Glutamatergic neuron (in vitro differentiated cells): Measurements from ENCODE around the gene PHF13. TPM values are rescaled to one million over a fixed set of nuclear protein-coding genes. Genes with fewer than 3 reads are reported as not detected.

Experiments used
- DNase-seq: peaks from one replicate; pipeline ENCODE4 v3.0.0; 2022
- H3K27ac Mint-ChIP-seq: one replicate; pipeline ENCODE4 v1.8.0; 2020; ENCODE audit warnings: mild to moderate bottlenecking, mixed read lengths, inconsistent platforms; ENCODE audit not compliant: unreplicated experiment
- H3K27me3 Mint-ChIP-seq: one replicate; pipeline ENCODE4 v1.8.0; 2020; ENCODE audit warnings: mild to moderate bottlenecking, moderate library complexity, mixed read lengths, inconsistent platforms; ENCODE audit not compliant: unreplicated experiment
- H3K36me3 Mint-ChIP-seq: one replicate; pipeline ENCODE4 v1.8.0; 2020; ENCODE audit warnings: mild to moderate bottlenecking, mixed read lengths, inconsistent platforms; ENCODE audit not compliant: unreplicated experiment
- H3K4me1 Mint-ChIP-seq: one replicate; pipeline ENCODE4 v1.8.0; 2020; ENCODE audit warnings: mild to moderate bottlenecking, low read depth, mixed read lengths, inconsistent platforms; ENCODE audit not compliant: unreplicated experiment
- H3K4me3 Mint-ChIP-seq: one replicate; pipeline ENCODE4 v1.8.0; 2020; ENCODE audit warnings: mild to moderate bottlenecking, mixed read lengths, inconsistent platforms; ENCODE audit not compliant: unreplicated experiment
- H3K9me3 Mint-ChIP-seq: one replicate; pipeline ENCODE4 v1.8.0; 2020; ENCODE audit warnings: mild to moderate bottlenecking, moderate library complexity, mixed read lengths, inconsistent platforms; ENCODE audit not compliant: unreplicated experiment
- CTCF ChIP-seq: fragments of 200-600 bp; sonication (generic); IDR thresholded peaks from one replicate; pipeline ENCODE4 v1.5.0; 2021; ENCODE audit not compliant: partially characterized antibody, unreplicated experiment
- total RNA-seq: library from RNA; stranded (reverse); fragmentation: NEBNext Ultra II Directional; extraction: Animal tissue kit (Norgen Biotek cat#: 25700); gene quantifications from one replicate; pipeline ENCODE4 v1.2.1, GENCODE V29; 2021; ENCODE audit not compliant: unreplicated experiment

Gene PHF13
- total RNA-seq, 1 donor from 2014 or later, result 13.2 TPM

DNA sequence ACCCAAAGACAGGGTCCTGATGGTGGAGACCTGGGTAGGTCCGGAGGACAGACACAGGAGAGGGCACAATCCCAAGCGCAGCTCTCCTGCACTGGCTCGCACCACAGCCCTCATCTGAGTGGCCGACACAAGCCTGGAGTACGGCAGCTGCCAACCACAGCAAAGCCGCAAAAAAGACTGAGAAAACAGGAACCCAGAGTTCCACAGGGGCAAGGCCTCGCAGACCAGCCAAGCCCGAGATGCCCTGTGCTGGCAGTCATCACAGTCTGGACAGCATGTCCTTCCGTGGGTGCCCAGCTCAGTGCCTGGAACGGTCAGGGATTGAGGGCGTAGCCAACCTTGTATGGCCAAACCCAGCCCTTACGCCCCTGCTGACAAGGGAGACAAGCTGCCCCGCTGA, 22.3 kb upstream of the PHF13 start:
- Mint-ChIP-seq H3K9me3 (peaks cover 3% of the 10 kb centered on the region), H3K36me3 (no peaks in the 10 kb centered on the region), H3K4me1 (peaks cover 2% of the 10 kb centered on the region), H3K4me3 (no peak overlapping the region), H3K27ac (no peak overlapping the region), H3K27me3 (peaks cover 6% of the 10 kb centered on the region)
- no peak for TF ChIP-seq CTCF
- DNase-seq, result no peak

GRCh38 chr1:6591644-6592043, 21.9 kb upstream of the PHF13 start:
- Mint-ChIP-seq H3K9me3 (peaks cover 3% of the 10 kb centered on the region), H3K4me3 (peak overlapping the region; percentile 30), H3K4me1 (peaks cover 2% of the 10 kb centered on the region), H3K27ac (no peak overlapping the region), H3K36me3 (no peaks in the 10 kb centered on the region), H3K27me3 (peaks cover 6% of the 10 kb centered on the region)
- DNase-seq, result no peak
- TF ChIP-seq CTCF, result no peak

DNA sequence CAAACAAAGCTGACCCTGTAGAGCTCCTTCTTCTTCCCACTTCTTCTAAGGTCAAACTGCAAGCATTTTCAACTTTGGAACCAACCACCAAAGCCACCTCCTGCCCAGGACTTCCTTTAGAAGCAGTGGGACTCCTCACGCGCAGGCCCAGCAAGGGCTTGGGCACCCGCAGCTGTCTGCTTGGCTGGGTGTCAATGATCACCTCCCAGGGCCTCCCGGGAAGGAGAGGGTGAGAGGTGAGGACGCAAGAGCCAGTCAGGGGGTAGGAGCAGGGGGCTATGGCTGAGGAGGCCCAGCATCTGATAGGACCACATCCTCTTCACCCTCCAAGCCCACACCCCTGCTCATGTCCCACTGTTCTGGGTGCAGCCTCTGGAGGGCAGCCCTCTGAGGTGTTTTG, 21.1 kb upstream of the PHF13 start:
- peaks cover 2% of the 10 kb centered on the region for H3K4me1 Mint-ChIP-seq
- no peak overlapping the region for H3K4me3 Mint-ChIP-seq
- no peak for TF ChIP-seq CTCF
- no peak overlapping the region for H3K27ac Mint-ChIP-seq
- H3K27me3 Mint-ChIP-seq, result peaks cover 6% of the 10 kb centered on the region
- no peak for DNase-seq
- H3K36me3 Mint-ChIP-seq, result no peaks in the 10 kb centered on the region
- H3K9me3 Mint-ChIP-seq, result peaks cover 3% of the 10 kb centered on the region

DNA sequence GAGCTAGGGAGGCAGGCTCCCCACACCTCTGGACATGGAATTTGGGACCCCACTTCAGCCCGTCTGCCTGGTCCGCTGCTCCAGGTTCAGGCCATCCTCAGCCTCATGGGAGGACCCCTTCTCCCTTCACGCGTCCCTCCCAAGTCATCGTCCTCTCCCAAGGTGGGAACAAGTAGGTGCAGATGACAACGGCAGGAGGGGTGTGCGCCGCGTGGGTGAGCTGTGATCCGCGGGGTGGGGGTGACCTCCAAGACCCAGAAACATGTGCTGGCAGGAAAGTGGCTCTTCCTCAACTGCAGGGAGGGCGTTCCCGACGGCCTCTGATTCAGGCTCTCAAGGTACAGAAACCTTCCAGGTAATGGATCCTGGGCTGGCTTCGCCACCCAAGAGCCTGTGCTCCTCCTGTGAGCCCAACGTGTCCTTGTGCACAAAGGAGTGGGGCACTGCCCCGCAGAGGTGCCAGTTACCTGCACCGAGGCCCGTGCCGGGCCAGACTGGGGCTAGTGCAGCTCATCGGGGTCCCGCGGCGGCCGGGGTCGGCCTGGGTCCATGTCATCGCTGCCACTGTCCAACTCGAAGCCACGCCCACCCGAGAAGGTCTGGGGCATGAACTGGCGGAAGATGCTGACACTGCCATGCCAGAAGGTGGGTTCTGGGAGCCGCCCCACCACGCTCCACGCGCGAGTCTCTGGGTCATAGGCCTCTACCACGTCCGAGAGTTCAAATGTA, 20.5 kb upstream of the PHF13 start:
- TF ChIP-seq CTCF, result no peak
- no peak for DNase-seq
- H3K9me3 Mint-ChIP-seq, result peaks cover 3% of the 10 kb centered on the region
- H3K27ac Mint-ChIP-seq, result no peak overlapping the region
- H3K36me3 Mint-ChIP-seq, result no peaks in the 10 kb centered on the region
- H3K27me3 Mint-ChIP-seq, result peaks cover 4% of the 10 kb centered on the region
- no peak overlapping the region for H3K4me3 Mint-ChIP-seq
- H3K4me1 Mint-ChIP-seq, result peaks cover 2% of the 10 kb centered on the region

DNA sequence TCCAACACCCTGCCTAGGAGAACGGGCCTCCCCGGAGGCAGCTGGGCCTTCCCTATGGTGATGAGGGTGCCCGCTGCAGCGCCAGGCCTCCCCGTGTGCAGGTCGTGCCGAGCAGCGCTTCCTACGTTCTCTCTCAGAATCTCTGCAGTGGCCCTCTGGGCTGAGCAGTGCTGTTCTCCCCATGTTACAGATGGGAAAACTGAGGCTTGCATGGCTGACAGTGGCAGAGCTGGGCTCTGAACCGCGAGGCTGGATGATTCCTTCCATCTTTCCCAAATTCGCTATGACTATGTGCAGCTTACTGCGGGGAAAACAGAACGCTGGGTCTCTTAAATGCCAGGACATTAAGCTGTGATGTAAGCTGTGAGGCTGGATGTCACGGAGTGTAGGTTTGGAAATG, 19.7 kb upstream of the PHF13 start:
- Mint-ChIP-seq H3K27ac (no peak overlapping the region), H3K4me1 (peaks cover 2% of the 10 kb centered on the region), H3K9me3 (peaks cover 3% of the 10 kb centered on the region), H3K4me3 (no peak overlapping the region), H3K27me3 (peaks cover 4% of the 10 kb centered on the region), H3K36me3 (no peaks in the 10 kb centered on the region)
- DNase-seq, result no peak
- TF ChIP-seq CTCF, result no peak
